Posterior cingulate gyrus (tissue), 11 donors: ENCODE results near the gene ATP11C.
"Not testable (repeated sequence)": the region's sequence is repeated elsewhere in the genome, so short reads cannot be mapped to it uniquely, and the experiment has no call there.

Source experiments
- DNase-seq, 10 donors: peaks; one replicate each; pipeline versions ENCODE4 v3.0.0 to v3.0.0-alpha.2; 2020 to 2021; ENCODE audit warnings: mixed read lengths in 3 of 10
- intact Hi-C: fragments of 100-400 bp; cut with DNase I; formaldehyde crosslinking; loops from one replicate; pipeline ENCODE4 v1.15.1; 2023

The ATP11C gene

GRCh38 chrX:139739138-139739537 lies 193.7 kb downstream of the ATP11C start:
- DNase-seq = no peak

GRCh38 chrX:139738581-139738980 lies 194.3 kb downstream of the ATP11C start:
- DNase-seq = no peak
- intact Hi-C loops = no loop called here

More at GRCh38 chrX:139739138-139739537, 193.7 kb downstream of the ATP11C start:
- intact Hi-C loops = no loop called here

- intact Hi-C loops = no loop called here
- no peak for DNase-seq
These were observed 196.7 kb downstream of the ATP11C start for GRCh38 chrX:139736151-139736550.

GRCh38 chrX:139734996-139735395 lies 197.9 kb downstream of the ATP11C start:
- intact Hi-C loops = no loop called here
- DNase-seq = no peak

GRCh38 chrX:139725720-139726119 lies 207.1 kb downstream of the ATP11C start:
- no peak for DNase-seq

GRCh38 chrX:139724626-139725025 lies 208.2 kb downstream of the ATP11C start:
- intact Hi-C loops = no loop called here
- no peak for DNase-seq

More at GRCh38 chrX:139725720-139726119, 207.1 kb downstream of the ATP11C start:
- intact Hi-C loops = no loop called here

GRCh38 chrX:139720979-139721378 lies 211.9 kb downstream of the ATP11C start:
- intact Hi-C loops = no loop called here
- DNase-seq = no peak

GRCh38 chrX:139720136-139720535 lies 212.7 kb downstream of the ATP11C start:
- intact Hi-C loops = no loop called here
- DNase-seq = no peak

GRCh38 chrX:139708067-139708466 lies 224.8 kb downstream of the ATP11C start, which contains the start of gene MCF2:
TSS of gene MCF2 (minus strand) at chrX:139708167. CDS start at chrX:139651744, 56,423 bp downstream.
- no peak for DNase-seq
- intact Hi-C loops = no loop called here

- DNase-seq = no peak
- intact Hi-C loops = no loop called here
These were observed 230.2 kb downstream of the ATP11C start for GRCh38 chrX:139702658-139703057.

GRCh38 chrX:139692908-139693307 lies 239.9 kb downstream of the ATP11C start:
- intact Hi-C loops = no loop called here
- peak in 1 of 10 donors; percentile 34 for DNase-seq

- no peak for DNase-seq
- intact Hi-C loops = no loop called here
These were observed 240.4 kb downstream of the ATP11C start for GRCh38 chrX:139692506-139692849.

- peak in 1 of 10 donors; percentile 77 for DNase-seq
- intact Hi-C loops = no loop called here
These were observed 240.9 kb downstream of the ATP11C start for GRCh38 chrX:139691843-139692505.

- no peak for DNase-seq
- intact Hi-C loops = no loop called here
These were observed 241.4 kb downstream of the ATP11C start for GRCh38 chrX:139691493-139691842.

GRCh38 chrX:139685175-139685574 lies 247.7 kb downstream of the ATP11C start:
- intact Hi-C loops, DNase-seq: not testable (repeated sequence)

GRCh38 chrX:139680356-139680755 lies 252.5 kb downstream of the ATP11C start:
- DNase-seq = no peak
- intact Hi-C loops = no loop called here
